Fibroblast of skin of left quadriceps (primary cell): ENCODE data around the gene RBPJL.
"Not testable (repeated sequence)": the region's sequence is repeated elsewhere in the genome, so short reads cannot be mapped to it uniquely, and the experiment has no call there.

Experiments used
- DNase-seq, 2 experiments: peaks; one replicate each; pipeline ENCODE4 v3.0.0-alpha.2; 2013; ENCODE audit warnings: low read depth in 2 of 2

The RBPJL gene

DNA sequence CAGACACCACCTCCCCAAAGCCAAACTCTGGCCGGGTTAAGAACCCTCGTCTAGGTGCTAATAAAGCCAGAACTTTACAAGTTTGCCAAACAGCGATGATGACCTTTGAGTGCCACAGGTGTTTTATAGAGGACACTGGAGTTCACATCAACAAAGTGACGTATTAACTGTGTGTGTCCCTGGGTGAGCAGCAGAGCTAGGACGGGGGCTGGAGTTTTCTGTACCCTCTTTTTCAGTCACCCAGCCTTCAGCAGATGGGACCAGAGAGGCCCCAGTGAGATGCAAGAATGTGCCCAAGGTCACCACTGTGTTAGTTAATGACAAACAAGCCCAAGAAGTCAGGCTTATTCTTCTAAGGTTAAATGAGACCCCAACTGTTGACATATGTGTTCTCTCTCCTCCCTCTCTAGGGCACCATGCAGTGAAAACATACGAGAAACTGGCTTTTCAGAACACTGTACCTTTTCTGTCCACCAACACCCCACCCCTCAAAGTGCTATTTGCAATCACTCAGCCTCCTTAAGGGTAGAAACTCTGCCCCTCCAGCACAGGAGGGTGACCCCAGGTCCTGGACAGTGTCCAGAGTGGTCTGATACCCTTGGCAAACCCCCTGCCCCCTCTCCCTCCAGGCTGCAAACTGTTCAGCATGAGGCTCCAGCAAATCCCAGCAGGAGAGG lies 36.4 kb downstream of the RBPJL start:
- DNase-seq, result no peak

DNA sequence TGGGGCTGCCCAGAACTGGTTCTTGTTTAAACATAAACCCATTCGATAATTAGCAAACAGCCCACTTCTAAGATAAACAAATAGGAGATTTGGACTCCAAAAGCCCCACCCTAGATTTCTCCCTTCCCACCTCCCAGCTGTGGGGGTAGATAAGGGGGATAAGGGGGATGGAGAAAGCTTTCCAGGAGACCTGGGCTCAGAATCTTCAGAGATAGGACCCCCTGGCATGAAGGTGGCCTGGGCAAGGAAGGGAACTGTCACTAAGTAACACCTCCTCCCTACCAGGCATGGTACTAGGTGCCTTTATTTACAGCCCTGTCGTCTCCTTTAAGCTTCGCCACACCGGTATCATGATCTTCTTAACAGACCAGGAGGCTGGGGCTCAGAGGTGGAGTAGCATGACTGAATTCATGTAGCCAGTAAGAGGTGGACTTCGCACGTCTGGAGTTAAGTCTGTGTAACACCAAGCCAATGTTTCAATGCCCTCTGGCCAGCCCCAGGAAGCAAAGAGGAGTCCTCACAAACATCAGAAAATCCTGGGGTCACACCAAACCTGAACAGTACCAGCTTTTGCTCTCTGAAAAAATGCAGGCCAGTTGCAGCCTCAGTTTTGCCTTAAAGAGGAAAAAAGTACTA lies 37.0 kb downstream of the RBPJL start:
- DNase-seq, result no peak

DNA sequence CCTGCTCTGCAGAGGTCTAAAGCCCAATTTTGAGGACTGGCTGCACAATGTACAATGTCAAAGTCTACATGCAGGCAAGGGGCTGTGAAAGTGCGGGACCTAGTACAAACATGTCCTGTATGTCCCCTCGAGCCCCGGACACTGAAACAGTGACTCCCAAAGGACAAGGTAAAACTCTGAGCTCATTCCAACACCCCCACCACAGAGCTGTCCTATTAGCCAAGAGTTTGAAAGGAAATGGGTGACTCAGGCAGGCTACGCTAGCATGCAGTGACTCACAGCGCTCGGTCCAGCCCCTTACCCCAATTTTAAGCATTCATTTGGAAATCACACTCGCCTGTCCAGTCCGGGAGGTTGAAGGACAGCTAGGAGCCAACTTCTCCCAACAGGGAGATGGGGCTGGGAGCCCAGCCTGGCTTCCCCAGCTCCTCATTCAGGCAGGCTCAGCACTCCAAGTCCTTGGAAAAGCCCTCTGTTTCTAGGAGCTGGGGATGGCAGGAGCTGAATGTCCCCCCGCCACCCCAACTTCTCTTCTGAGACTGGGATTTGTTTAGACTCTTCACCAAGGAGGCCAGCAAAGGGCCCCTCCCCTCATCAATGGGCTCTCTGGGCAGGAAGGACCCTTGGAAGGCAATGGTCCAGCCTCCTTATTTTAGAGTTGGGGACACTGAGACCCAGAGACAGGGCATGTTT lies 37.7 kb downstream of the RBPJL start:
- DNase-seq, result peak in 1 of 2 experiments; percentile 63

DNA sequence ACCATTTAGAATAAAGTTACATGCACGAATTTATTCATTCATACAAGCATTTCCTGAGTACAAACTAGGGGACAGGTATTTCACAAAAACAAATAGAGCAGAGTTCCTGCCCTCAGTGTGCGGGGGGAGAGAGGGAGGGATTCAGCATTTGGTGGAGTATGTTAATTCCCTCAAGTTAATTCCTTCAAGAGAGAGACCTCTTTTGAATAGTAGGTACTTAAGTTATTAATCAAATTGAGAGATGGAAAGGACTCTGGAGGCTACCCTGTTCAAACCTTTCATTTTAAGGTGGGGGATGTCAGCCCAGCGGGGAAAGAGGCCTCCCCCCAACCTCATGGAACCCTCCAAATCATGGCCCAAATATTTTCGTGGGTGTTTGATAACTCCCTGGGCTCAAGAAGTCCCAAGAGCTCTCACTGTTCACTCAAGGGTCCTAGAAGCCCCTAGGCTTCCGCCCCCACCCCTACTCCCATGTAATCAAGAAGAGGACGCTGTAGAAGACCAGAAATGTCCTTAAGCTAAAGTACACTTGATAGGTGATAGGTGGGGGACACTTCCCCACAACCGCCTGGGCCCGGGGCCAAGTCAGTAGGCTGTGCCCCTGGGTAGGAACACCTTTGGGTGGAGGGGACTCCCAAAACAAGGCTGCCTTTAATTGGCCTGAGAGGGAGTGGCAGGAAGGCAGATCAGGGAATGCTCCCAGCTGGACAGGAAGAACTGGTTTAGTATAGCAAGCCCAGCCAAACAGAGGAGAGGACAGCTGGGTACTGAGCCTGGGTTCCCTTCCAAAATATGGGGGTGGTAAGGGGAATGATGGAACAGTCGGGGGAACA lies 38.7 kb downstream of the RBPJL start:
- DNase-seq, result no peak

DNA sequence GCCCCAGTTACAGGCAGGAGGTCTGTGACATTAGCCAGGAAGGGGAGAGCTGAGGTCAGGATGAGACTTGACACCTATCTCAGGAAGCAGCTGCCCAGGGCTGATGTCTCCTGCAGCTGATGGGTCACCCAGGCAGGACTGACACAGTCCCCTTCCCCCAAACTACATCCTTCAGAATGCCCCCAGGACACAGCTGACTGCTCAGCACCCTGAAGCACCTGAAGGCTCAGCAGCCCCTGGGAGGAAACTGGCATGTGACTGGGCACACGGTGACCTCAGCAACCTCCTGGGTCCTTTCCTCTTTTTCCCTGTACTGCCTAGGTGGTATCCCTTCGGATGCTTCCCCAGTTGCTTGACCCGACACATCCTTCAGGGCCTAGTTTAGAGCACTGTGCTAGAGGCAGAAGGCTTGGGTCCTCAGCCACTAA lies 39.7 kb downstream of the RBPJL start:
- no peak for DNase-seq

DNA sequence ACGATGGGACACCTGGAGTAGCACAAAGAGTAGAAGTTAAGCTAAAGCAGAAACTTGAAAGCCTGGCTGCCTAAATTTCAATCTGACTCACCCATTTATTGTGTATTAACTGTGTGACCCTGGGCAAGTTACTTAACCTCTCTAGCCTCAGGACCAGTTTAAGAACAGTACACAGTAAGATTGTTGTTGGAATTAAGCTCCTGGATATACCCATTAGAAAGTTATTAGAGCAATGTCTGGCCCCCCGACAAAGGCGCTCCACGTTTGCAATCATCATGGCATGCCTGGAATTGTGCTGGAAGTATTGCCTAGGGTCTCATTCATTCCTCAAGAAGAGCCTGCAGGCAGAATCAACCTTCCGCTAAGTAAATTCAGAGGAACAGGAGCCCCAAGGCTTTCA lies 40.2 kb downstream of the RBPJL start:
- no peak for DNase-seq

DNA sequence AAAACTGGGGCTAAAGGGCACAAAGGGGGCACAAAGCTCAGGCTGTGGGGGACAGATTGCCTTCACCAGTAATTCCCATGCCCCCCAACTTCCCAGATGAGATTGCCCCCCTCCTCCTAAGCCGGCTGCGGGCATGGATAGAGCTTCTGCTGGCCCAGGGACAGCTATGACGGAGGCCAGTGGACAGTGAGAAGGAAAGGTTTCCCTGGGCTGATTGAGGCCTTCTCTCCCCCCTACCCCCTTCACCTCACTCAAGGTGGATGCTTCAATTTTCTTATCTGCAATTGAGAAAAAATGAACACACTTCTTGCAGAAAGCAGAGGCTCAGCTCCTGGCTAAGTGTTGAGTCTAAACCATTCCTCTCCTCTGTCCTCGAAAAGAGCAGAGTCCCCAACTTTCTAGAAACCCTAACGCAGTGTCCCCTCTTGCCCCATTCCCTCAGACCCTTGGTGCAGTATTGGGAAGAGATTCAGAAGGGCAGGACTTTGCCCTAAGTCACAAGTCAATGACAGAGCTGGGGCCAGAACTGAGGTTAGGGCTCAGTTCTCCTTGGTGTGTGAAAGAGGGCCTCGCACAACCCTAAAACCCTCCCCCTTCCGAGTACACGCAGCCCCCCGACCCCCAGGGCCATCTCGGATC lies 40.8 kb downstream of the RBPJL start:
- no peak for DNase-seq

DNA sequence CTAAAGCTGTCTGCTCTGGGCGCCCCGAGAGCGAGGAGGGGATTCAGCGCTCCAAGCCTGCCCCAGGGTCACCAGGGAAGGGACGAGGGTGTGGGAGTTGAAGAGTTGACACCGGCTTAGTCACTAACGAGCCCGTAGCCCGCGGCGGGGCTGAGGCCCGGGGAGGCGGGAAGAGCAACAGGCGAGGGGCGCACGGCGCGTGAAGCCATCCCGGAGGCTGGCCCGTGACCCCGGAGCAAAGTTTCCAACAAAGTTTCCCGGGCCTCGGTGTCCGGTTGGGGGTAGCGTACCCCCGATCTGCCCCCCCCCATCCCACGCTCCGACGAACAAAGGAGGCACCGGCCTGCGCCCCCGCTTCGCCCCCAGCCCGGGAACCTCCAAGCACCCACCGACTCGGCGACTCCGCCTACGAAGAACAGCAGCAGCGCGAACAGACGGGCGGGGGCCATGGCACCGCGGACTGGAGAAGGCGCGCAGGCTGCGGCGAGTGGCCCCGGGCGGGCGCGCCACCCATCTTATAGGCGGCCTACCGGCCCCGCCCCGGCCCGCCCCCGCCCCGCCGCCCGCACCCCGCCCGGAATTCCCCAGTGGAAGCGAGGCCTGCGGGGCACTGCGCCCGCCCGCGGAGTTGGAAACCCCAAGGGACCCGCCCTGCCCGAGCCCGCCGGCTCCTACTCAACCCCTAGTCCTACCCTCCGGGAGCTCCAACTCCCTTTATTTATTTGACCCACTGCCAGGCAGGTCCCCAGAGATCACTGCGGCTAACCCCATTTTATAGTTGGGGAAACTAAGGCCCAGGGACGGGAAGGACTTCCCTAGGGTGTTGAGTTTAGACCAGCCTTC lies 41.5 kb downstream of the RBPJL start, which contains the start of gene SDC4:
TSS of gene SDC4 (minus strand) at position 489 of the 843 bp plus-strand sequence. CDS start at position 449, 40 bp downstream.
- DNase-seq, result no peak

DNA sequence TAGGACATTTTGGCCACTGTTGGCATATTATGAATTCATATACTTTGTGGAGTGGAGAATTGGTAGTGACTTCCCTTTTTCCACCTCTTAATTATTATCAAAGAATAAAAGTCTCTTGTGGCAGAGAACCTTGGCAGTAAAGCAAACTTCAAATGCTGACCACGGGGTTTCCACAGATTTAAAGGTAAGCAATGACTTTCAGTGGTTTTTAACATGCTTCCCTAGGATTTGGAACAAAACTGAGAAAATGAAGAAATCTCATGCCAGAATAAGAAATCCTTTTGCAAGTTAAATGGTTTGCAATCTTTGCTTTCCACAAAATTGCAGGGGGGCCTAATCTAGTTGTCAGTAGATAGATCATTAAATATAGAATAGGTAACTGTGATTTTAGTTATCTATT lies 43.6 kb downstream of the RBPJL start:
- no peak for DNase-seq

DNA sequence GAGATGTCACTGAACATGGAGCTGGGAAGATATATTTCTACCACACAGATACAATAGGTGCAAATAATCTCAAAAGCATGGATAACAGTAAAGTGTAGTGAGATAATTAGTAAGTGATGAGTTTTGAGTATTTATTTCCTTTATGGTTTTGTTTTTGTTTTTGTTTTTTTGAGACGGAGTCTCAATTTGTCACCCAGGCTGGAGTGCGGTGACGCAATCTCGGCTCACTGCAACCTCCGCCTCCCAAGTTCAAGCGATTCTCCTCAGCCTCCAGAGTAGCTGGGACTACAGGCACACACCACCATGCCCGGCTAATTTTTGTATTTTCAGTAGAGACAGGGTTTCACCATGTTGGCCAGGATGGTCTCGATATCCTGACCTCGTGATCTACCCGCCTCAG lies 44.2 kb downstream of the RBPJL start:
- not testable (repeated sequence) for DNase-seq

DNA sequence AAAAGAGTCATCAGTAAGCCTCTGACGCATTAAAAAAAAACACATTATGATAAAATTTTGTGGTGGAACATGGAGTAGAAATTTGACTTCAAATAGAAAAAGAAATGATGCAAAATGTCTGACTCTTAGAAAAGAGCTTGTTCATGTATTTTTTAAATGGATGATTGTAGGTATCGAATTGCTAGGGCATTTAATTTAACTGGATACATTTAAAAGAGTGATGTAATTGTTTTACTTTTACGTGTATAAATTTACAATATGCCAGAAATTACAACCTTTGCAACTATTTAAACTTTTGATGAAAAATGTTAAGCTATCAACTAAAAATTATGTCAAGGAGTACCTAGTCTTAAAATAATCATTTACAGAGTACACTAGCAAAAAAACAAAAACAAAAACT lies 46.1 kb downstream of the RBPJL start:
- DNase-seq, result no peak

DNA sequence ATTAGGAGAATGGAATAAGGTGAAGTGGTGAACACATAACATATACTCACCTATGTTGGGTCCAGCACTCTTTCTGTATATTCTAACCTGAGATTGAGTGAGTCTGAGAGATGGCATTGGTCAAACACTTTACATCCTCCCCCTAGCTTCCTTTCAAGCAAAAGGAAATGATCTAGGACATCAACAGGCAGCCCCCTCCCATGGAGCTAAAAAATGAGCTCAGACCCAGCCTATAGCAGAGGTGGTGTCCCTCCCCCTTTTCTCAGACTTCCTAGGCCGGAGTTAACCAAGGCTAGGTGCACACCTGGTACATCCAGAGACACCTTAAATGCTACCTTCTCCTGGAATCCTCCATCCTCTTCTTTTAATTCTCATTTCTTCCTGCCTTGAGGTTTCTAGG lies 47.1 kb downstream of the RBPJL start:
- no peak for DNase-seq

DNA sequence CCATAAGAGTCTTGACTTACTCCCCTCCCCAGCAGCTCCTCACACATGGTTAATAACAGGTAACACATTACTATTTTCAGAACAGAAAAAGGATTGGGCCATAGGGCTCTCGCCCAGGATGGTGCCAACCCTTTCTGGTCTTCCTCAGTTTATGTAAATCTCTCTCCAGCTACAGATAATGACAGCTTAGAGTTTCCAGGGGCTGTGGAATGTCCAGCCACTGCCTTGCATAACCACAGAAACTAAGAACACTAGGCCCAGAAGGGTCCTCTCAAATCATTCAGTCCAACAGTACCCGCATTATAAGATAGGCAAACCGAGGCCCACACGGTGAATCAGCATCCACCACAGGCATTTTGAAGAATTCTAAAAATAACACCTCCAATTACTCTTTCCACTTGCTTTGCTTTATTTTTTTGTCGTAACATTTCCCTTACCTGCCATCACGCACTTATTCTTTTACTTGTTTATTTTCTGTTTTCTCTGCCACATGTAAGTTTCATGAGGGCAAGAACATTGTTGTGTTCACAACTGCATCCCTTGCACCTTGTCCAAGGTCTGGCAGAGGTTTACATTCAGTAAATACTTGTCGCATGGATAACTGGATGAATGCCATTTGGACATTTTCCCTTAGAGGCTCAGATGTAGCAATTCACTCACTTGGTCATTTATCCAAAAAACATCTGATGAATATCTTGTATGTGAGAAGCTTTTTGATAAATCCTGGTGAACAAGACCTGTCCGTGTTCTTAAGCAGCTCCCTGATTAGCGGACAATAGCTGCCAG lies 48.0 kb downstream of the RBPJL start:
- DNase-seq, result no peak

DNA sequence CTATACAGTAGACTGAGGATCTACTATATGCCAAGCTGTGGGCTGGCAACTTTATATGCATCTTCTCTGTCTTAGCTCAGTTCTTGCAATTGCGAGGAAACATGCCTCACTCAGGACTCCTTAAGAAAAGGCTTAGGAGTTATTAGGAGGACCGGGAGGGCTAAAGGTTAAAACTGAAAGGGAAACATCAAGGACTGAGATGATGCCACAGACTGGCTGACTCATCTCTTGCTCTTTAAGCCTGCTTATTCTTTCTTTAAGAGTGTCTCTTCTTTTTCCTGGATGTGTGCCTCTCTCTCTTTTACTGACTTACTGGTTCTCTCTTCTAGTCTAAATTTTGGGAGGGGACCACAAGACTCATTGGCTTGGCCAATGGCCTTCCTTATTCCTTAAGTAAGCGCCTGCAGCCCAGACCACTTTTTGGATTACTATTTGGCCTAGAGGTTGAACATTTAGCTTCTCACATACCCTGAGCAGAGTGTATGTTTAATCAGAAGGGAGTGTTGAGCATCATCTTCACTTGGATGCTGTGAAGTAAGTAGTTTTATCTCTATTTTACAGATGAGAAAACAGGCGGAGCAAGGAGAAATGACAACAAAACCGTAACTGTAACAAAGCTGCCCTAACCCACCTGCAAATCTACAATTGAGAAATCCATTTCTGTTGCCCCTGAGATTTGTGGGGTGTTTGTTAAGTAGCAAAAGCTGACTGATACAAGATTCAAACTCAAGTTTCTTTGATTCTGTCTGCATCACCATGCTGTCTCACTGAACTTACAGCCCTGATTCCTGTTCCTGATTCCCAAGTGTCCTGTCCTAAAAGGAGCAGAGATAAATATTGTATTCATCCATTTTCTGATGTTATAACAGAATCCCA lies 48.8 kb downstream of the RBPJL start:
- DNase-seq, result no peak

DNA sequence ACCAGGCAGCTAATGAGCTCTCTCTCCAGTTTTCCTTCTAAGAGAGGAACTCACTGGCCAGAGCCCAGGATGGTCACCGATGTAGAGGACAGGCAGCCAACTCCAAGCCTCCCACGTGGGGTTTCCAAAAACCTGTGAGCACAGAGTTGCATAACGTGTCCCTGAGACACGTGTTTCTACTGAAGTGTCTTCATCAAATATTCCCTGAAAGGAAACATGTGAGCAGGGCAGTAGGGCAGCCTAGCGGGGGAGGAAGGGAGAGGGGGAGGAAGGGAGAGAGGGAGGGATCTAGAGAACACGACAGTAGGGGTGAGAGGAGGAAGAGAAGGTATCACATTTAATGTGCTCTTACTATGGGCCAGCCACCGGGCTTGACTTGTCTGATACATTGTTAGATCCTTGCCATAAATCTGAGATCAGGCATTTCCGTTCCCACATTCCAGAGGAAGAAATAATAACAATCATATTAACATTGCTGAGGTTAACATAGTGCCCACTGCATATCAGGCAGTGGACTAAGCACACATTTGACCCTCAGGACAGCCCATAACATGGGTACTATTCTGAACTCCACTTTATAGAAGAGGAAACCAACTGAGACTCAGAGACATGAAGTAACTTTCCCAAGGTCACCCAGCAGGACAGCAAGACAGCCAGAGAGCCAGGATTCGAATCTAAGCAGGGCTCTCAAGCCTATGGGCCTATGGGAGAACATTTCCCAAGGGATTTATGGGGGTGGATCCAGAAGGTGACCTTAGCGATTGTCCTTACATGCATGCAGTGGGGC lies 51.8 kb downstream of the RBPJL start:
- DNase-seq, result peak in 1 of 2 experiments; percentile 40

DNA sequence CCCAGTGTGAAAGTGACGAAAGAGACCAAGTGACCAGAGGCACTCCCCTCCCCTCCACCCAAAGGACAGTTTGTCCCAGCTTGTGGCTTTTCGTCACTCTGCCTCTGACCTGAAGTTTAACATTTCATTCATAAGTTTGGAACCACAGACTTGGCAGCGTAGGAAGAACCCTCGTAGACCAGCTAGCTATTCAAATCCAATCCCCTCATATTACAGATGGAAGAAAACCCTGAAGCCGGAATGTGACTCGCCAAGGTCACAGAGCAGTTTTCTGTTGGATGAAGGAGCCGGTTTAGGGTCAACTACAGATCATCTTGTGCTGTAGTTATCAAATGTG lies 52.4 kb downstream of the RBPJL start:
- no peak for DNase-seq

DNA sequence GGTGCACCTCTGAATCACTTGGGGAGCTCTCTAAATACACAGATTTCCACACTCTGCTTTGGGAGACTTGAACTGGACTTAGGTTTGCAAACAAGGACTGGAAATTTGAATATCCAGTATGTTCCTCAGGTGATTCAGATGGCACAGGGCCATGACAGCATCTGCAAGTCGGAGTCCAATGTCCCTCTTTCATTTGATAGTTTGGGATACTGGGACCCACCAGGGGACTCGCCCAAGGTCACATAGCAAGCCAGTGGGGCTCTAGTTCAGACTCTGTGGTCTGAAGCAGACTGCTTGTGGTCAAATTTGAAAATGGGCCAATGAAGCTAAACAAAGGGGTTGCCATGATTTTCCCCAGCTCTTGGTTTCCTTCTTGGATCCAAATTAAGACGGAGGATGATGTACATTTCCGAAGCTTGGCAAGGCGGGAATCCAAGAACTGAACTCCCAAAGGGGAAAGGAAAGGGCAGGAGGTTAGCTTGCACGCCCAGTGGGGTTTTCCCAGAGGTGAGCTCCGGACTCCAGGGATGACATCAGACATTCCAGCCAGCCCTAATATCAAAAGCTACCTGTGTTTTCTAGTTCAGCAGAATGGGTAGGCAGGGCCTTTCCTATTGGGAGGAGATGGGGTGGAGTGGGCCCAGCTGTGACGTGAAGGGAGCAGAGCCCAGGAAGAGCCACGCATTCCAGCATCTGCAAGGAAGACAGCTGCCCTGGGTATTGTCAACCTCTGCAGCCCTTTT lies 52.9 kb downstream of the RBPJL start:
- DNase-seq, result no peak
